SKM-1 treated with dmso at 0.1 percent for 144 hours (cell line): ENCODE measurements around the gene ANO4.

ENCODE experiments used
- DNase-seq: peaks from one replicate; lab custom pipeline; 2025; ENCODE audit not compliant: unreplicated experiment; lab: John Stamatoyannopoulos, UW

Gene ANO4

DNA sequence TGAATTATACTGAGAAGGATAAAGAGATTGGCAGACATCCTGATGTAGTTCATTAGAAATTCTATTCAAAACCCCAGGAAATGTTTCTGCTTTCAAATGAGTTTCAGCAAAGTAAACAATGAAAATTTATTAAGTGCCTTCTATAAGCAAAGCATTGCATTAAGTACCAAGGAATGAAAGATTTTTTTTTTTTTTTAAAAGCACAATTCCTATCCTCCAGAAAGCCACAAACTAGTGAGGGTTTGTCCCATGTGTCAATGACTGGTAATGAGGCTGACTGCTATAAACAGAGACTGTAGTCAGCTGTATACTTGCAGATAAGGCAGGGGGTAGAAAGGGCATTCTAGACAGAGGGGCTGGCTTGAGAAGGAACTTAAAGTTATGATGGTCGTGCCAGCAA, 6.7 kb downstream of the ANO4 start:
- no peak for DNase-seq

DNA sequence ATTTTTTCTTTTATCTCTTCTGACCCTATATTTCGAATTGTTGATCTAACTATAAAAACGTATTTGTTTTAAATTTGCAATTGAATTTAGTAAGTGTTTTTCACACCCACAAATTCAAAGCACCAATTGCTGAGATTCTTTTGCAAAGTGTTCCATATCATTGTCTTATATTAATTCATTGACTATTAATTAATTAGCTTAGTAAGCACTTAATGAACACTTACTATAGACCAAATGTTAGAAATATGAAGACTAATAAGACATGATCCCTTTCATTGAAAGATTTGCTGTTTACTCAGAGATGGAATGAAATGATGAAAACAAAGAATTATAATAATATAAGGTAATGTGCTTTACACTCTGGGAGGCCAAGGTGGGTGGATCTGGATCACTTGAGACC, 14.2 kb downstream of the ANO4 start:
- DNase-seq = no peak

DNA sequence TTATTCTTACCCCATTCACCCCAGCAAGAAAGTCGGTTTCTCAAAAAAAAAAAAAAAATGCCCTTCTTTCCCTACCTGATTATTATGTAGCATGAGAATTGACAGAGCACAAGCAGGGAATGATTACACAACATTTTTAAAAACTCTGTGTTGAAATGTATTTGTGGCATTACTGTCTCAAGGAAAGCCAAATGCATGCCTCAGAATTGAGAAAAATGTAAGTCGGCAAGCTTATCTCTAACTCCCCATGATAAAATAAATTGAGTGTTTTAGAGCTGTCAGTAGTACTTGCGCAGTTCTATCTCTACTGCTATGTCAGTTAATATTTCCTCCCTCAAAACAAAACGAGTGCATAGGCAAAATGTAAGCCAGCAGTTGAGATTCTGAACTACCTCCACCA, 25.7 kb downstream of the ANO4 start:
- DNase-seq = no peak

DNA sequence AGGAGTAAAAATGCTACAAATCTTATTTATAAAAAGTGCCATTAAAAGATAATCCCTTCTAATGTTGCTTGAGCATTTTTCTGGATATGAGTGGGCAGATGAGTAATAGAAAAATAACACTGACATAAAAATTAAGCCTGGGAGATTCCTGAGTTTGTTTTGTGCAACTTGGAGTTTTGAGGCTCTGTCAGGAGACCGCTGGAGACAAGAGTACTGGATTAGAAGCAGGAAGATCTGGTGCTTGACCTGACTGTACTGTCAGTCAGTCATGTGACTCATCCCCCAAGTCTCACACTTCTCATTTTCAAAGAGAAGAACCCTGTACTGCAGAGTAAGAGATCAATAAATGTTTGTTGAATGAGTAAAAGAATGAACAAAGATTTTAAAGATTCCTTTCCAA, 29.4 kb downstream of the ANO4 start:
- no peak for DNase-seq

DNA sequence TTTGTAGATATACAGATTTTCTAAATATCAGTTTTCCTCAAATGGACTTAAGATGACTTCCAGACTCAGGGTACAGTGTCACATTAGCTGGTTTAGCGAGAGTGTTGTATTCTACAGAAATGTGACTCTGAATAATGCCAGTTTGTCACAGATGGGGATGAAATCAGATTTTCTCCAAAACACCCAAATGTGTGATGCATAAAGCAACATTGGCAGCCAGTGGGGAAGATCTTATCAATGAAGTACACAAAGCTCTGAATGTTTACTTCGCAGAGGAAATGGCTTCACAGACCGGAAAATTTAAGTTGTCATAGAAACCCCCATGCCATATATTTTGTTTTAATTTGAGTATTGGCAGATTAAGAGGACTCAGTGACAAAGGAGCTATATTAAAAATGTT, 29.9 kb downstream of the ANO4 start:
- no peak for DNase-seq

DNA sequence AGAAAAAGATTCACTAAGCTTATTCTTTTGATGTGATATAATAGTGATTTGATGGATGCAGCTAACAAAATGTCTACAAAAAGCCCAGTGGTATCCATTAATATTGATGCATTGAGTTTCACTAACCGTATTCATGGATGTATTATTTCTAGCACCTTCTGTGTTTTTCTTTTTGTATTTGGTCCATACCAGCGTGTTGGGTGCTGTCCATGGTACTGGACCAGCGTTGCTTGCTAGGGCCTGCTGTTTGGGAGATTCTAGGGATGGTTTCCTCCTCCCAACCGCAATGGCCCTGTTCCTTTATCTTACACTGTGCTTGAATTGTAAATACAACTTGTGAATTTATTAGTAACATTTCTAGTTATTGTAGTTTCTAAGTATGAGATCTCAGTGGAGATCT, 31.7 kb downstream of the ANO4 start:
- DNase-seq = no peak

DNA sequence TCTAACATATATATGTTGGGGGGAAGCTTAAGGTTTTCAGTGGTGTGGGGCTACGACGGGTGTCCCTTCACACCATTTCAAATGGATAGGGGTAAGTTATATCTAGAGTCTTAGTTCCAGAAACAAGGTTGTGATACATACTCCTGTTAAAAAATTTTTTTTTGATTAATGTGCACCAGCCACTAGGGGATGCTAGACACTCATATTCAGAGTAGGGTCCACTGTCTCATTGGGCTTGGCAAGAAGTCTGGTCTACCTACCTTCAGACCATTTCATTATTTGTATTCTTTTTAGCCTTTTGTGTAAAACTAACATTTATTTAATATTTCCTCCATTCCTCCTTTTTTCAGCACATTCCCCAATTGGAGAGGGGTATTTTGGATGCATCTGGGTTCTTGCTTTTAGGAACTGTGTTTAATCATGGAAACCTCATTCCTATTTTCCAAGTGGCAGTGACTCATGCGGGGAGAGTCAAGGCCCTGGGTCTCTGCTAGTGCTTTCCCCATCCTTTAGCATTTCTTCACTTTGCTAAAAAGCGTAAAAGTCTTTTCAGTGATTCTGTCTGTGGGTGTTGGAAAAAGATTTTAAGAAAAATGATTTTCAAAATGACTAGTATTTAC, 33.4 kb downstream of the ANO4 start:
- no peak for DNase-seq

DNA sequence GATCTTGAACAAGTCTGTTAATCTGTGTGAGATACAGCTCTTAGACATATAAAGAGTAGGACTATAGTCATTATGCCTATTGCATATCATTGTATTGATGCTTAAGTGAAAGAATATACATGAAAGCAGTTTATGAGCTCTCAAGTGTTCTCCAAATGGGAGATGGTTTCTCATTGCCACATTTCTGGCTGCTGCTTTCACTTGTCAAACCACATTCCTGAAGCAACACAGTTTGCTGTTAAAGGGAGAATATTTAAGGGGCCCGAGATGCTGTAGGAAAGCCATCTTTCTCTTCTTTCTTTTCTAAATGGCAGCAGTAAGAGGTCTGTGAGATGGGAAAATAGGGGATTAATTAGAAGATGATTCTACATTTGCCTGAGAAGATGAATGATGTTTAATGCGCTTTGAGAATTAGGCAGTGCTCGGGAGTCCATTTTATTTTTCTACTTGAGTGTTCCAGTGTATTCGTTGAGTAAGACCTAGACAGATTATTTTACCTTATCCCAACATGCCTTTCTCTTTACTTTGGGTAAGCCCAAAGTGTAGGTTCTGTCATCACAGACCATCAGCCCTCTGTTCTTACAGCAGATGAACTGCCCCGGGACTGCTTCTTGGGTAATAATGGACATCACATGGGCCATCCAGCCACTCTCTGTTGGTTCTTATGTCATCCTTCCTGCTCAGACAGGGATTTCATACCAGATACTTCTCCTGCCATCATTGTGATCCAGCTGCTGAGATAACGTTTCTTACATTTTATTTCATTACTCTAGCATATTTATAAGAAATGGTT, 35.6 kb downstream of the ANO4 start:
- DNase-seq = no peak

DNA sequence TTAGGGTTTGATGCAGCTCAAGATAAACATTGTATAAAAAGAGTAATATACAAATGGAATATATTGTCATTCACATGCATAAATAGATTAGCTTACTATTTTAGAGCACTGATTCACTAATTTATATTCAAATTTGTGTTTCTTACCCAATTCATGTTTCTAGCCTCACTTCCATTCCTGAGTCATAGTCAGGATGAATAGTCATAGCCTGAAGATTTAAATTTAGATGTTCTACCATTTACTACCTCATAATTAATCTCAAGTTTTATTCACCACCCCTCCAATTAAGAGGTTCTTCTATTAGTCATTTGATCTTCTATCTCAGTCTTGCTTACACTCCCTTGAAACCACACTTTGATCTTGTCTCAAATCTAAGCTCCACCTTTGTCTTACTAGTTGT, 38.7 kb downstream of the ANO4 start:
- DNase-seq = no peak

DNA sequence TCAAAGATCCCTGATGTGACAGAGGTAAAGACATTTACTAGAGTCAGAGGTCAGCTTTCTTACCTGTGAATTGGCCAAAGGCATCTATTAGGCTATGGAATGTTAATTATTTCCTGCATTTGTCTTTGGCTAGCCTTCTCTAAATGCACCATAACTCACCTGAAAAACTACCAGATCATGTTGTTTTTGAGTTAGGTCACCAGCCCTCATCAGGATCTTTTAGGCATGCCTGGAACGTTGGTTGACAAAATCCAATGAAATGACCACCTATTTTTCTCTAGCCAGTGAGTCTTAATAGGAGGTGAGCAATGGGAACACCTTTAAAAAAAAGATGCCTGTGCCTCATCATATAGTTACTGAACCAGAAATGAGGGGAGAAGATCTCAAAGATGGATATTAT, 46.2 kb downstream of the ANO4 start:
- DNase-seq = no peak

DNA sequence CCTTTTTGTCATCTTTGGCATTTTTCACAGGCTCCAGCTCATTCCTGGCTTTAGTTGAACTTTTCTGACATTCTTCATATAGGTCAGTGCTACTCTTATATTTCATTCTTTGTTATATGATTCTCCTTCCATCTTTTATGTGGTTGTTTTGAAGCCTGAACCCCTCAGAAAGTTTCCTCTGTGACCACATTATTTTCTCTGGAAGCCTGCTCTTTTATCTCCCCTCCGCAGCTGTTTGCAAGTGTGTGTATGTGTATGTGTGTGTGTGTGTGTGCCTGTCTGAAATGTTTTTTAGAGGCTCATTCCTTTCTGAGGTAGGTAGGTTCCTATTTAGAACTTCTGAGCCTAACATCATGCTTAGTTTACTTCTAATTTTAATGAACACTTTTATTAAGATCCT, 47.6 kb downstream of the ANO4 start:
- no peak for DNase-seq

DNA sequence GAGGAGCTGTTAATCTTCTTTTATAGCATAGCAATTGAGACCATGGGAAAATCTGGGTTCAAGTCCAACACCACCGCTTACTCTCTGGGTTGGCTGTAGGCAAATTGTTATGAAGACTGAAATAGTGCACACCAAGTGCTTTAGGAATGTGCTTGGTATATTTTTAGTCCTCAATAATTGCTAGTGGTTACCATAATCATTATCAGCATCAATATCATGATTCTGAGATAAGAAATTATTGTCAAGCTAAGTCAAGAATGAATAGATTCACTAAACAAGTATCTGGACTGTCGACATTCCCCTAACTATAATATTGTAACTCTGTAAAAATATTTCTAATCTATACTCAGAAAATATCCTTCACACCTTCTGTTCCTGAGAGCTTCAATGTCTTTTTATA, 48.5 kb downstream of the ANO4 start:
- DNase-seq = no peak

DNA sequence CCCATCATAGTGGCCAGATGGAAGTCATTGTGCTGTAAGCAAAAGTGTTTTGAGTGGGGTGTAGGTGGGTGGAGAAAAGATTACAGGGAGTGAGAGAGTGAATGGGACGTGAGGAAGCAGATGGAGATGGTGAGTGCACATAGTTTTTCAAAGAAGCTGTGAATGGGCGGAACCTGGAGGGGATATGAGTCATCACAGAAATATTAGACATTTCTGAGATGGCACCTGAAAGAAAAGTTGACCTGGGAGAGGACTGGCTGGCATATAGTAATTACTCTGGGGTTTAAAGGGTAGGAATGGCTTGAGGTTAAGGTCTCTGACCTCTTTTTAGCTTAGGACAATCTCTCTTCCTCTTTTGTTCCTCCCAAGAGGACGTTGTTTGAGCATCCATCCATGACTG, 50.5 kb downstream of the ANO4 start:
- DNase-seq = no peak

DNA sequence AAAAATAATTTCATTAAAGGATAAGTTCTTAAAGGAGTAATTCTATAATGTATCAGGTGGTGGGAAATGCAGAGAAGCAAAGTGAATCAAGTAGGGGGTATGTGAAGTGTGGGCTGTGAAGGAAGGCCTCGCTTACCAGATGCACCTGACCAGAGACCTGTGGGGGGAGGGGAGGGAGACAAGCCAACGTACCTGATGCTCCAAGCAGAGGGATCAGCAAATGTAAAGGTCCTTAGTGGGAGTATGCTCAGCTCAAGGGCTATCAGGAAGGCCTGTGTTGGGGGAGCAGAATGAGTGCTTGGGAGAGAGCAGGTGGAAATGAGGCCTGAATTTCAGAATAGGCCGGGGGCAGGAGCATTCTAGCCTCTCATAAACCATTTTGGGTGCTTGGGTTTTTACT, 57.1 kb downstream of the ANO4 start:
- no peak for DNase-seq

DNA sequence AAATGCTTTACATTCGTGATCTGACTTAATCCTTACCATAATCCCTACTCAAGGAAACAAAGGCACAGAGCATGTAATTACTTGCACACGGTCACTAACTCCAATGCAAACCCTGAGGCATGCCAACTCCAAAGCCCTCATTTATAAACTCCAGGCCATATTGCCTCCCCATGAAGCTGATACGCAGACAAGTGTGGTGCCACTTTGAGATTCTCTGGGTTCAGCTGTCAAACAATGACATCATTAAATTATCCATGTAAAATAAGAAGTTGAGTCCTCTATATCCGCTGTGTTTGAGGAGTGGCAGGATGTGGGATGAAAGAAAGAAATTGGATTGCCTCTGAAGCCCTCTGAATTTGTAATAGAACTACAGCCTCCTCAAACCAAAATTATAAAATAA, 62.8 kb downstream of the ANO4 start:
- DNase-seq = no peak

DNA sequence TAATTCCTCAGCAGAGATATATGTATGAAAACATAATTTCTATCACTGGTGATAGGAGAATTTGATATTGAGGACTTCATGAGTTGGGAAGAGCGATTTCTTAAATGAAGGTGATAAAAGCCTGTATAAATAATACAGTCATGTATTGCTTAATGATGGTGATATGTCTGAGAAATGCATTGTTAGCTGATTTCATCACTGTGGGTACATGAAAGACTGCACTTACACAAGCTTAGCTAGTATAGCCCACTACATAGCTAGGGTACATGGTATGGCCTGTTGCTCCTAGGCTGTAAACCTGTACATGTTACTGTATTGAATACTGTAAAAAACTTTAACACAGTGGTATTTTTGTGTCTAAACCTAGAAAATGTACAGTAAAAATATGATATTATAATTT, 63.4 kb downstream of the ANO4 start:
- no peak for DNase-seq

DNA sequence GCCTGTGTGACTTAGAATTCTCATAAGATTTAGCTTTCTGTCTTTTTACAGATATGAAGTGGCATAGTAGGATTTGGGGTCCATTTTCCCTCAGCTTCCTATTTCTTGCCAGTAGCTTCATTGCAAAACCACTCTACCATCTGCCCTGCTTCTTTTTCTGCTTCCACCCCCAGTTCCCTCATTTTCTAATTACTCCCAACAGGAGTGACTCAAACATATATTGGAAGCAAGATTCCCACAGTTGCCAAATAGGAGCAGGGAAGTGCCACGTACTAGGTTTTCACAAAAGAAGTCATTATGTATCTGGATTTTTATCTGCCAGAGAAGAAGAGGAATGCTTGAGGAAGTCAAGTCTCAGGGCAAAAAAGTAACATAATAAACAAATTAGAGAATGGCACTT, 64.1 kb downstream of the ANO4 start:
- no peak for DNase-seq

DNA sequence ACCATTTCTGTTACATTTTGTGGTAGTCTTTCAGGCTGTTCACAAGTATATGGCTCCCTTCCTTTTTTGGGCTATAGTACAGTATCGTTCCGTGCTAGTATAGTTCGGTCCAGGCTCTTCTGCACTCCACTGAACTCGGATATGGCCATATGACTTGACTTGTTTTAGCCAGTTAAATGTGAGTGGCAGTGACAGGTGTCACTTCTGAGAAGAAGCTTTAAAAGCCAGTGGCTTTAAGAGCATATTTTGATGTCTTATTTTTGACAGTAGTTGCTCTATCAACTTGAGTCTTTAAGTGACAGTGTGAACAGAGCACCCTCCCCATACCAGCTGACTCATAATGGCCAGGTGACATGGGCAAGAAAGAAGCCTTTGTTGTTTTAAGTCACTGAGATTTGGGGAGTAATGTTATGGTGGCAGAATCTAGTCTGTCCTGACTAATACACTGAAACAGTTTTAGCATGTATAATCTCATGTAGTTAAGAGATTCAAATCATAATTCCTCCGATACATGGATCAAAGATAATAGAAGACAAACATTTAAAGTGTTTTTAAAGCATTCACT, 64.6 kb downstream of the ANO4 start:
- DNase-seq = no peak

DNA sequence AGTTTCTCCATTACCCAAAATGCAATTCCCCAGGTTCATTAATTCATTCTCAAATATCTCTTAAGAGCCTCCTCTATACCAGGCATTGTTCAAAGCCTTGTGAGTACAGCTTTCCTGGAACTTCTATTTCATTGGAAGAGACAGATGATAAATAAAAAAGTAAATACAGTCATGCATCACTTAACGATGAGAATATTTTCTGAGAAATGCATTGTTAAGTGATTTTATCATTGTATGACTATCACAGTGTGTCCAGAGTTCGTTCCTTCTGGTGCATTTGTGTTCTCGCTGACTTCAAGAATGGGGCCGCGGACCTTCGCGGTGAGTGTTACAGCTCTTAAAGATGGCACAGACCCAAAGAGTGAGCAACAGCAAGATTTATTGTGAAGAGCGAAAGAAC, 66.0 kb downstream of the ANO4 start:
- DNase-seq = no peak

DNA sequence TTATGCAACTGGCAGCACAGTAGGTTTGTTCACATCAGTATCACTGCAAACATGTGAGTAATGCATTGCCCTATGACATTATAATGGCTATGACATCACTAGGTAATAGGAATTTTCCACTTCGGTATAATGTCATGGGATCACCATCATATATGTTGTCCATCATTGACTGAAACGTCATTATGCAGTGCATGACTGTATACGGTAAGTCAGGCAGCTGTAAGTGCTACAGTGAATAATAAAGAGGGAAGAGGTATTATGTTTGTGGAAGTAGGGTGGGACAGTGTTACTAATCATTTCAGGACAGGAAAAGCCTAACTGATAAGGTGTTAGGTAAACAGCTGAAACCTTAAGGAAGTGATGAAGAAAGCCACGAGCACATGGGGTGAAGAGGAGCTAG, 68.1 kb downstream of the ANO4 start:
- DNase-seq = no peak

DNA sequence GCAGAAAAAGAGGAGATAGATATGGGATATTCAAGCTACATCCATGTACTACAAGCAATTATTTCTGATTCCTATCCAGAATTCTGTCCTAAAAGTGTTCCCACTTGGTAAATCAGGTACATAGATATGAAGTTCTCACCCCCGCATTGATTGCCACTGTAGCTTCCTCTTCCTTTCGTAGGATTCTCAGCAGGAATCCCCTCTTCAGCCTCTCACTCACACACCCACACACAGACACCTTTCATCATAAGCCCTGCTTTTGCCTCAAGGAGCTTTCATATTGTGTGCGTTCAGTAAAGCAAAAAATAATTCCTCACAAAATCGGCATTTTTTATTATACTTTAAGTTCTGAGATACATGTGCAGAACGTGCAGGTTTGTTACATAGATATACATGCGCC, 69.8 kb downstream of the ANO4 start:
- no peak for DNase-seq

DNA sequence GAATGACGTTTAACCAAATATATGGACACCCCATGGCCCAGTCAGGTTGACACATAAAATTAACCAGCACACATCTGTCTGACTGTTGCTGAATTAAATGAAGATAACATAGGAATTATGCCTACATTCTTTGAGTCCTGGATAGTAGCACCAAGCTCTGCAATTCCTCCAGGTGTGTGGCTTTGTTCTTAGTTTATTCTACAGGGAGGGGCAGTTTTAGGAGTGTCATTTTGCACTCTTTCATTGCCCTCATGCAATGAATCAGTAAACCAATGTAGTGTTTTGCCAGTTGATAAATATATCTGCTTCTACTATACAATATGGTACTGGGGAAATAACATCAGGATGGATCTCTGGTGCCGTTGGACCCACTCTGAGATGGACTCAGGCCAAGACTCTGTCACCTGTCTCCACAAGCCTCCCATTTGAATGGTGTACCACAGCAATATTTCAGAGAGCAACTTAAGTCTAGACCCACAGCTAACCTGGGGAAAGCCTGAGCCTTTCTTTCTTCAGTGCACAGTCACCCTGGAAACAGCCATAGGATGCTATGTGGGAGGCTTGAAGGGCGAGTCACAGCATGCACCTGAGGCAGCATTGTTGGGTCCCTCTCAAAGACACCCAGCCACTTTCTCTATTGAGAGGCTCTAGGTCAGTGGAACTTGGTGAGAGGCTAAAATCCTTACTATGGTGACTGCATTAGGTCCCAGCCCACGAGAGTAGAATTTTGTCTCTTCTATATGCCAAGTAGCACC, 73.2 kb downstream of the ANO4 start:
- DNase-seq = no peak
